Prostate gland (tissue), 2 donors: ENCODE measurements around the gene SCIN.

Experiments used
- POLR2A ChIP-seq: fragments of 450-650 bp; IDR thresholded peaks from one replicate; pipeline ENCODE4 v1.6.1; 2016; ENCODE audit warnings: antibody characterized with exemption, mild to moderate bottlenecking
- POLR2AphosphoS5 ChIP-seq: sonication (generic); formaldehyde crosslinking; IDR thresholded peaks from one replicate; pipeline ENCODE4 v1.6.1; 2017; ENCODE audit warnings: antibody characterized with exemption
- TF ChIP-seq, protein P1 (sequence below), 4 experiments: fragments of 200-600 bp in 2 of 4; fragments of 450-650 bp in 2 of 4; sonication (generic) in 2 of 4; IDR thresholded peaks; 1 replicate in 3 of 4; 2 replicates in 1 of 4; pipeline ENCODE4 v1.5.1; 2016 to 2019; ENCODE audit warnings: antibody characterized with exemption in 4 of 4, mild to moderate bottlenecking in 2 of 4, moderate library complexity in 2 of 4

DNA sequence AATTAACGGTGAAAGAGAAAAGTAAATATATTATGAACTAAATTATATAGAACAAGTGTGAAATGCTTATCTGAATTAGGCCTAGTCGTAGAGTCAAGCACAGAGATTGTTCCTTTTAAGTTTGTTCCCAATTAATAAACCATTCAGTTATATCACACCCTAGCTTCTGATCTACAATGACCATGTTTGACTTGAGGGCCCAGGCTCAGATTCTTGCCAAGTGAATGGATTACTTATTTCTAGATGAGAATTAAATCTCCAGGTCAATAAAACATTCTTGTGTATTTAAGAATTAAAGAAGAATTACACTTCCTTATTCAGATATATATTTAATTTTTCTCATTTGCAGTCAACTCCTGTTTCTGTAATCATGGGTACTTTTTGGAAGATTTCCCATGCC, 79.6 kb downstream of the SCIN start:
- TF ChIP-seq POLR2A (no peak), POLR2AphosphoS5 (no peak)
- TF ChIP-seq, protein P1, sequence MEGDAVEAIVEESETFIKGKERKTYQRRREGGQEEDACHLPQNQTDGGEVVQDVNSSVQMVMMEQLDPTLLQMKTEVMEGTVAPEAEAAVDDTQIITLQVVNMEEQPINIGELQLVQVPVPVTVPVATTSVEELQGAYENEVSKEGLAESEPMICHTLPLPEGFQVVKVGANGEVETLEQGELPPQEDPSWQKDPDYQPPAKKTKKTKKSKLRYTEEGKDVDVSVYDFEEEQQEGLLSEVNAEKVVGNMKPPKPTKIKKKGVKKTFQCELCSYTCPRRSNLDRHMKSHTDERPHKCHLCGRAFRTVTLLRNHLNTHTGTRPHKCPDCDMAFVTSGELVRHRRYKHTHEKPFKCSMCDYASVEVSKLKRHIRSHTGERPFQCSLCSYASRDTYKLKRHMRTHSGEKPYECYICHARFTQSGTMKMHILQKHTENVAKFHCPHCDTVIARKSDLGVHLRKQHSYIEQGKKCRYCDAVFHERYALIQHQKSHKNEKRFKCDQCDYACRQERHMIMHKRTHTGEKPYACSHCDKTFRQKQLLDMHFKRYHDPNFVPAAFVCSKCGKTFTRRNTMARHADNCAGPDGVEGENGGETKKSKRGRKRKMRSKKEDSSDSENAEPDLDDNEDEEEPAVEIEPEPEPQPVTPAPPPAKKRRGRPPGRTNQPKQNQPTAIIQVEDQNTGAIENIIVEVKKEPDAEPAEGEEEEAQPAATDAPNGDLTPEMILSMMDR (IDR thresholded peaks at IDR 0.05) = no peak
